ENCODE measurements around the gene GZF1.

DNA sequence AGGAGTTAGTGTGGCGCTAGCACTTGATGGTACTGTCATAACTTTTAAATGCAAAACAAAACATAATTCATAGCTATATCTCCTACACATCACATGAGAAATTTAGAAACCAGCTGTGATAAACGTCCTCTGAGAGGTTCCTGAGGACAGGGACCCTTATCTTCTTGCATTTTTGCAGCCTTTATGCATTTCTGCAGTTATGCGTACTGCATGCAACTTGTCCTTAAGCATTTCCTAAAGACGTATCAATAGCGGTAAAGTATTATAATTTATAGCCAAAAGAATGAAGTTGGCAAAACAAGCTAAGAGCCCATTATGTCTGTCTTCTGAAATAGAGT is 57.6 kb downstream of the GZF1 start:
- TF ChIP-seq ZFX (IDR thresholded peaks at IDR 0.05): no peak
- TF ChIP-seq, protein P1, sequence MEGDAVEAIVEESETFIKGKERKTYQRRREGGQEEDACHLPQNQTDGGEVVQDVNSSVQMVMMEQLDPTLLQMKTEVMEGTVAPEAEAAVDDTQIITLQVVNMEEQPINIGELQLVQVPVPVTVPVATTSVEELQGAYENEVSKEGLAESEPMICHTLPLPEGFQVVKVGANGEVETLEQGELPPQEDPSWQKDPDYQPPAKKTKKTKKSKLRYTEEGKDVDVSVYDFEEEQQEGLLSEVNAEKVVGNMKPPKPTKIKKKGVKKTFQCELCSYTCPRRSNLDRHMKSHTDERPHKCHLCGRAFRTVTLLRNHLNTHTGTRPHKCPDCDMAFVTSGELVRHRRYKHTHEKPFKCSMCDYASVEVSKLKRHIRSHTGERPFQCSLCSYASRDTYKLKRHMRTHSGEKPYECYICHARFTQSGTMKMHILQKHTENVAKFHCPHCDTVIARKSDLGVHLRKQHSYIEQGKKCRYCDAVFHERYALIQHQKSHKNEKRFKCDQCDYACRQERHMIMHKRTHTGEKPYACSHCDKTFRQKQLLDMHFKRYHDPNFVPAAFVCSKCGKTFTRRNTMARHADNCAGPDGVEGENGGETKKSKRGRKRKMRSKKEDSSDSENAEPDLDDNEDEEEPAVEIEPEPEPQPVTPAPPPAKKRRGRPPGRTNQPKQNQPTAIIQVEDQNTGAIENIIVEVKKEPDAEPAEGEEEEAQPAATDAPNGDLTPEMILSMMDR (conservative IDR thresholded peaks at IDR 0.05): no peak

Measured in C4-2B (cell line).